GM19035 (cell line): ENCODE results near the gene PHKG1.
"Not testable (repeated sequence)": the region's sequence is repeated elsewhere in the genome, so short reads cannot be mapped to it uniquely, and the experiment has no call there.

Source experiments
- ATAC-seq: cut with Tn5 transposase; IDR thresholded peaks from one replicate; pipeline ENCODE4 v1.9.1; 2021; ENCODE audit not compliant: unreplicated experiment

The PHKG1 gene

GRCh38 chr7:56092789-56093531 is at the start of gene PHKG1:
Gene PHKG1 (minus strand): TSS chr7:56092952. CDS start chr7:56088941, 4,011 bp downstream.
- ATAC-seq, result no peak

- not testable (repeated sequence) for ATAC-seq
Measured at GRCh38 chr7:56131062-56131461, 38.3 kb upstream of the PHKG1 start.

- ATAC-seq, result no peak
Measured at GRCh38 chr7:56127241-56127975, 34.7 kb upstream of the PHKG1 start.

- no peak for ATAC-seq
Measured at GRCh38 chr7:56125831-56126230, 33.1 kb upstream of the PHKG1 start.

- ATAC-seq, result no peak
Measured at GRCh38 chr7:56124981-56125380, 32.2 kb upstream of the PHKG1 start.

- ATAC-seq, result no peak
Measured at GRCh38 chr7:56121440-56121839, 28.7 kb upstream of the PHKG1 start.

GRCh38 chr7:56115852-56116538 is 23.2 kb upstream of the PHKG1 start, which contains the start of gene NUPR2:
Gene NUPR2 (minus strand): TSS chr7:56116417. CDS start chr7:56116314, 103 bp downstream.
- ATAC-seq, result no peak

GRCh38 chr7:56112244-56112643 is 19.5 kb upstream of the PHKG1 start:
- ATAC-seq, result not testable (repeated sequence)

GRCh38 chr7:56110611-56111010 is 17.9 kb upstream of the PHKG1 start:
- ATAC-seq, result no peak

- ATAC-seq, result no peak
Measured at GRCh38 chr7:56107954-56108258, 15.2 kb upstream of the PHKG1 start.

GRCh38 chr7:56106108-56107073 is 13.6 kb upstream of the PHKG1 start, which contains the start of gene CHCHD2:
Gene CHCHD2 (minus strand): TSS chr7:56106476. CDS start chr7:56106413, 63 bp downstream.
- ATAC-seq, result peak; percentile 99

GRCh38 chr7:56105508-56105907 is 12.8 kb upstream of the PHKG1 start:
- ATAC-seq, result no peak

GRCh38 chr7:56104138-56104537 is 11.4 kb upstream of the PHKG1 start:
- not testable (repeated sequence) for ATAC-seq

- no peak for ATAC-seq
Measured at GRCh38 chr7:56099653-56100052, 6.9 kb upstream of the PHKG1 start.

GRCh38 chr7:56098187-56099008 is 5.6 kb upstream of the PHKG1 start:
- ATAC-seq, result not testable (repeated sequence)

- ATAC-seq, result no peak
Measured at GRCh38 chr7:56097700-56098099, 4.9 kb upstream of the PHKG1 start.

GRCh38 chr7:56092388-56092787 is 364 bp downstream of the PHKG1 start:
- ATAC-seq, result not testable (repeated sequence)

GRCh38 chr7:56091591-56091990 is 1.2 kb downstream of the PHKG1 start:
- no peak for ATAC-seq

- no peak for ATAC-seq
Measured at GRCh38 chr7:56087445-56087844, 5.3 kb downstream of the PHKG1 start.

- no peak for ATAC-seq
Measured at GRCh38 chr7:56086761-56087160, 6.0 kb downstream of the PHKG1 start.
